SK-N-MC (cell line): ENCODE data around the gene FGD6.

ENCODE experiments used
- EZH2 ChIP-seq: fragments of 200-600 bp; sonication (generic); IDR thresholded peaks from one replicate; pipeline ENCODE4 v1.6.1; 2017; ENCODE audit warnings: antibody characterized with exemption
- FOXP2 ChIP-seq: optimal IDR thresholded peaks from 2 replicates; pipeline ENCODE3; 2011; ENCODE audit warnings: mild to moderate bottlenecking, moderate library complexity; ENCODE audit not compliant: insufficient read depth; ENCODE audit errors: extremely low read length, control extremely low read depth
- POLR2AphosphoS5 ChIP-seq: IDR thresholded peaks from 2 replicates; pipeline ENCODE4 v1.6.1; 2012; ENCODE audit warnings: mild to moderate bottlenecking, low read depth, low read length, borderline replicate concordance

GRCh38 chr12:95104919-95105452 is 112.3 kb downstream of the FGD6 start:
- TF ChIP-seq POLR2AphosphoS5 (no peak), EZH2 (no peak), FOXP2 (no peak)
